Measurements from ENCODE around the gene WIPI1. TPM values are rescaled to one million over a fixed set of nuclear protein-coding genes. Genes with fewer than 3 reads are reported as not detected.

The WIPI1 gene
- polyA plus RNA-seq, 3 donors: 28.4 to 36.2 (median 29.2) TPM

DNA sequence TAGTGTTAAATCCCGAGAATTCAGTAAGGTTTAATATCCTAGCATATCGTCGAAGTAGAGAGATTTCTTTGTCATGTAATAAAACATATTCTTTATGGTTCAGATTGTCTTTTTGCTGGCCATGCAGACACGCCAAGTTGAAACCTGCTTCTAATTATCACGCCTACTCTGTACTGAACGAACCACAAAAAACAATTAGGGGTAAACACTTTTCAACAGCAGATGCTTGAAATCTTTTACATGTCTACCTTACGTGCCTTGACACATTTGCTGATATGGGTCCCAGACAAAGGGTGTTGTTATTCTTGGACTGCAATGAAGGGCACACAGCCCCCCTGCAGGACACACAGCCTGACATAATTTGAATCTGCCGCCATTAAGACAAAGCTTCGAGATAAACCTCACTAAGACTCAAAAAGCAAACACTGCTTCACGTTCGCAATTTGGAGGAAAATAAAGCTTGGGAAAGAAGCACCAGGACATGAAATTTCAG is 13.3 kb downstream of the WIPI1 start:
- DNase-seq: no peak

DNA sequence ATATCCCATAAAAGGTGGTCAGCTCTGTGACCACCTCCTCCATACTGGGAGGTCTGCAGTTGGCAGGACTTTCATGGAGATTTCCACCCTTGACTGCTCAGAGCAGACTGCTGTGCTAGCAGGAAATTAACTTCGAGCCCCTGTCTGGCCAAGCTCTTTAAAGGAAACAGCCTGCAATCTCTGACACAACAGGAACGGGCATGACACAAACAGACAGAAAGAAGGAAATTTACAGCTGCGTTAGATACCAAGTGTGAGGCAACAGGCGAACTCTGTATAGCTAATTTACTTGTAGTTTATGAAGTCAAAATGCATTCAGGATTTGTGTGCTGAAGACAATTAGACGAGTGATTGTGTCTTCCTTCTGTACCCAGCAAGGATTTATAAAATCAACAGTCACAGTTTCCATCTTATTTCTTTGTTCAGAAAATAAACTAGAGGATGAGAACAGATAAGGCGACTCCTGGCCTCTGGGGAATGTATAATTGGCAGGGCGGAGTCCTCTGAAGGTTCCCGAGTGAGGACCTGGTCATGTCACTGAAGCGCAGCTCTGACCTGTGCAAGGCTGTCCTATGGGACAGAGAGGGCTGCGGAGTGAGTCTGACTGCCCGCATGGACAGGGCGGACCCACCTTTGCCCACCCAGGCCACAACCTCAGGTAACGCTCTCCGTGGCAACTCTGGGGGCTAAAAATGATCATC is 16.1 kb downstream of the WIPI1 start:
- DNase-seq: peak; percentile 42

DNA sequence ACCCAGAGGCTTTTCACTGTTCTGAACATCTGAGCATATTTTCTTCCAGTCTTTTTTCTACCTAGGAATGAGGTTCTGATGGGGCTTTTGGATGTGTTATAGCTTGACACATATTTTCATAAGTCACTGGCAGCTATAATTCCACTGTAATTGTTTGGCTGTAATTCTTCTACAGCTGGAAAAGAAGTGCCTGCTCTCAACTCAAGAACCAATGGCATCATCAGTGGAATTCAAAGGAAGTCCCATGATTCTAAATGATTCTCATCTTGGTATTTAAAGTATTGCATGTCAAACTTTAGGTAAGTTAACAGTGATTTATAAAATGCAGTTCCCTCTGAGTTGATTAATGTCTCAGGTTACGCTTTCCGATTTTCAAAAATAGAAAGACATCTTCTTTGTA is 16.8 kb downstream of the WIPI1 start:
- DNase-seq: no peak

DNA sequence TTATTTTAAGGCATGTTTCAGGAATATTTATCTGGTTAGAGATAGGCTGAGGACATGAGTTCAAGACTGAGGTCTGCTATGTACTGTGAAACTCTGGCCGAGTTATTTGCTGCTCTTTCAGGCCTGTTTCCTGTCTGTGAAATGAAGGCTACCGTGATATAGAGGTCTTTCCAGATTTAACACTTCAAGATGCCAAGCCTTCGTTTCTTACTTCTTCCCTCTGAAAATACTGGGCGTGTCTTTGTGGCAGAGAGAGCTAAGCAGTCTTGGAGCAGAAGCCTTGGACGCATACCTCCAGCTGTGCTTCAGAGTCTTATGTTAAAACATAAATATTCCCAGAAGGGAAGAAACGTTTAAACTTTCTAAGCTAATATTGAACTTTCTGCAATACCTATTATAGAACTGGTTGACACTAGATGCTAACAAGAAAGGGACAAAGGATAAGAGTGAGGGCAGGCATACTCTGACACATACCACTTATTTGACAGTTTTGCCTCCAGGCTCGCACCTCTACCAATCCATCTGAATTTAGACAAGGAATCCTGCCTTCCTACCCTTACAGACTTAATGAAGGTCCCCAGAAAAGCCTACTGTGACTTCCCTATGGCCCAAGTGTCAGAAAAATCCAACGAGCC is 17.5 kb downstream of the WIPI1 start:
- no peak for DNase-seq

DNA sequence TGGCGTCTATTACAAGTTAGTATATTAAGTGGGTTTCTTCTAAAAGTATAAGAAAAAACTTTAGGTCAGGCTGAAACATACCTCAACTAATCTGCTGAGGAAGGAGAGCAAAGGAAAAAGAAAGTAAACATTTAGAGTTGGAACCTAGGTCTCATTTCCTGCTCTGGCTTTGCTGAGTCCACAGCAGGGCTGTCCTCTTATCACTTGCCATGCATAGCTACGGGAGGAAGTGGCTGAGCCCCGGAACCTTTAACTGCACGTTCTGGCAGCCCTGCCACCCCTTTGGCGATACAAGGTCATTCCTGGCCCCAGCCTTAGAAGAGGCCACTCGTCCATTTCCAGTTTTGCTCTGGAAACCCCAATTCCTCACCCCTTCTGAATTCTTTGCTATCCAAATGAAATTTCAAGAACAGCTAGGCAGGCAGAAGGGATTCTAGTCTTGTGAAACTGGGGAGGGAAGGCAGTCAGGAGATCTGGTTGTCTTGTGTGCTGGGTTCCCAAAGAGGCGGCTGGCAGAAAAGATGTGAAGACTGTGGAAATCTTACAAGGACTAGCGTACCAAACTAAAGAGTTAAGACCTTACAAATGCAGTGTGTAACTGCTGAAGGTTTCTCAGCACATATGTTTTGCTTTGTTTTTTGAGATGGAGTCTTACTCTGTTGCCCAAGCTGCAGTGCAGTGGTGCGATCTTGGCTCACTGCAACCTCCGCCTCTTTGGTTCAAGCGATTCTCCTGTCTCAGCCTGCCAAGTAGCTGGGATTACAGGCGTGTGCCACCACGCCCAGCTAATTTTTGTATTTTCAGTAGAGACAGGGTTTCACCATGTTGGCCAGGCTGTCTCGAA is 19.1 kb downstream of the WIPI1 start:
- no peak for DNase-seq

DNA sequence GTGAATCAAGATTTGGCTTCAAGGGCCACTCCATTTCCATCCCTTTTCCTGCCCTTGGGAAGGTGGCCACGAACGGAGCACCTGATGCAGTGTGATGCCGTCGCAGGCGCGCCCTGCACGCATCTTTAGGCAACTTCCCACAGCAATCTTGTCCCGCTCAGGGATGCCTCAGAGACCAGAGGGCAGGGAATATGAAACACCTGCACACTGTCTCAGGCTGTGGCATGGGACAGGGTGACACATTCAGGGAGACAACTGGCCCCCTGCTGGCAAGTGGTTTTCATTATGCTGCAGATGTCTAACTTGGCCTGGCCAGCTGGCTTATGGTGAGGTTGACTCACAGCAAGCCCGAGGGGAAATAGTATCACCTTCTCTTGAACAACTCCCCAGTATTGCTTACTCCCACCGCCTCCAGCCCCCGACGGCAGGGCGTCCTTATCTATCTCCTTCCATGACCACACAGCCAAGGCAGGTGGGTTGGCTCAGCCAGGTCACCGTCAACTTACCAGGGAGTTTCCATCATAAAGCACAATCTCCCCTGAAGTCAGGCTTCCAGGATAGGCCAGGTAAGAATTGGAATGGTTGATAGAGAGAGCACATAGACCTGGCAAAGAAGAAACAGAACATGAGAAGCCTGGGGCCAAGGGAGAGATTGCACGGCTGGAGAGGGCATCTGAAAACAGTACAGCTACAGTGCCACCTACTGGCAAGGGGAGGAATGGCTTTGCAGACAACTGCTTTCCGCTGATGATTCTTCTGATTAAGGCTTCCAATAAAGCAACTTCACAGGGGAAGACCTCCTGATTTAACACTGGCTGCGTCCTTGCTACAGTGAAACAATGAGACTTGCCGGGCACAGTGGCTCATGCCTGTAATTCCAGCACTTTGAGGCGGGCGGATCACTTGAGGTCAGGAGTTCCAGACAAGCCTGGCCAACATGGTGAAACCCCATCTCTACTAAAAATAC is 21.1 kb downstream of the WIPI1 start:
- DNase-seq: peak; percentile 72

DNA sequence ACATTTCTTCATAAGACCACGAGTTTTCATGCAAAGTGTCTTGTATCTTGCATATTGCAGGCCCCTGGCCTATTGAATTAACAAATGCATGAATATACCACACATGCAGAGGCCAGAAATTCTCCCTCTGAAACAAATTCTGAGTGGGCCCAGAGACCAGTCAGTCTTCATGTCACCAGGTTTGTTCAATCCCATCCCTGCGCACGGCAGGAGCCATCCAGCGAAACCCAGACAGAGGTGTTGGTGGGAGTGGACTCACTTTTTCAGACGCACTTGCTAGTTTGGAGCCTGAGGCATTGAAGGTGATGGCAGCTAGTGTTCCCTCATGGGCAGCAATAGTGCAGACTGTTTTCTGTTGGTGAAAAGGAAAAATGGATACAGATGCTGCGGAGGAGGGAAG is 21.9 kb downstream of the WIPI1 start:
- no peak for DNase-seq

DNA sequence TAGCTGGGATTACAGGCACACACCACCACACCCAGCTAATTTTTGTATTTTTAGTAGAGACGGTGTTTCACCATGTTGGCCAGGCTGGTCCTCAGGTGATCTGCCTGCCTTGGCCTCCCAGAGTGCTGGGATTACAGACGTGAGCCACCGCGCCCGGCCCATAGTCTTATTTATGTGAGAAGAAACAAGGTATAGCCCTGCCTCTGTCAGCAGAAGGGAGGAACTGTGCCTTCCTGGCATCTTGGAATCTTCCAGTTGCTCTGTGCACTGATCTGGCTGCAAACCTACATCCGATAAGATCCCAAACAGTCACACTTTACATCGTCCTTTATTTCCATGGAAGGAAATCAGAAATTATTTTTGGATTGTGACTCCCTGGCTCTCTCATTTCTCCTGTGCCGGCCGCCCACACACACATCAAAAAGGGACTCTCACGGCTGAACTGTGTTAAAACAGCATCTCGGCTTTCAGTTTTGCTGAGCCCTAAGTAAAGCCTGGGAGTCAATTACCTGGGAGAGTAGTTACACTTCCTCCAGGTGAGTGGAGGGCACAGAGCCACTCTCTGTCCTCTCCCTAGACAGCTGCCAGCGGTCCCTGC is 23.3 kb downstream of the WIPI1 start:
- no peak for DNase-seq

DNA sequence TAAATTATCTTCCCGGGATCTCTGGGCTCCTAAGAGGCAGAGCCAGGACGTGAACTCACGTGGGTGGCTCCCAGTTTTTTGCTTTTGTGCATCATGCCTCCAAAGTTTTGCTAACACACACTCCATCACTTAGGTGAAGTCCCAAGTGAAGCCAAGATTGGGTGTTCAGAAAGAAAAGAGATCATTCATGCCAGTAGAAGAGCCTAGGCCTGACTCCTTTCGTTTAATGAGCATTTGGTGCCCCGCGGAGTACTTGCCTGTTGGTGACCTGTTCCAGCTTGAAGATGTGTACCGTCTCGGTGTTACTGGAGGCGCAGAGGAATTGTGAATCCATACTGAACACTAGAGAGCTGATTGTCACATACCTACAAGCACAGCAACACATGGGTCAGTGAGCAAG is 24.1 kb downstream of the WIPI1 start:
- DNase-seq: no peak

DNA sequence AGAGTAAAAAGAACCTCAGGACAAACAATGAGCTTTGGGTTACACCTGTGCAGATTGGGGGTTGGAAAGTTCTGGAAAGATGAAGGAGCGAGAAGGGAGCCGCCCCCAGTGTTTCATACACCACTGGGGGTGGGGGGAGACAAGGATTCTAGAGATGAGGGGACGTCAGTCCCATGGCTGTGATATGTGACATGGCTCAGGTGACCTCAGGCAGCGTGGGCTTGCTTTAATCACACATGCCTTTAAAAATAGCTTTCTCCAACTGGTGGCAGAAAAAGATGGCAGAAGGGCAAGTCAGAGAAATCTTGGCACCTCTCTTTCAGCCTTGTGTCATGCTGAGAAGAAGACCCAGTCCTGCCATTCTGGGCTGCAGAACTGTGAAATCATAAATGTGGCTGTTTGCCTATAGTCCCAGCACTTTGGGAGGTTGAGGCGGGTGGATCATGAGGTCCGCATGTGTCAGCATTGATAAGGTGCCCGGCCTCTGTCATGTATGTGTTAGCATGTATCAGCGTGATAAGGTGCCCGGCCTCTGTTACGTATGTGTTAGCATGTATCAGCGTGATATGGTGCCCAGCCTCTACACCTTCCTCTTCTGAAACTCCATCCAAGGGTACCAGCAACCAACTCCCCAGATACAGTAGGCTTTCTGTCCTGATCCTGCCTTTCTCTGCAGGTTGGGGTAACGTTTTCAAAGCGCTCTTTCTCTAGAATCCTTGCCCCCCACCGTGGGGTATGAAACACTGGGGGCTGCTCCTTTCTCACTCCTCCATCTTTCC is 25.0 kb downstream of the WIPI1 start:
- DNase-seq: no peak

DNA sequence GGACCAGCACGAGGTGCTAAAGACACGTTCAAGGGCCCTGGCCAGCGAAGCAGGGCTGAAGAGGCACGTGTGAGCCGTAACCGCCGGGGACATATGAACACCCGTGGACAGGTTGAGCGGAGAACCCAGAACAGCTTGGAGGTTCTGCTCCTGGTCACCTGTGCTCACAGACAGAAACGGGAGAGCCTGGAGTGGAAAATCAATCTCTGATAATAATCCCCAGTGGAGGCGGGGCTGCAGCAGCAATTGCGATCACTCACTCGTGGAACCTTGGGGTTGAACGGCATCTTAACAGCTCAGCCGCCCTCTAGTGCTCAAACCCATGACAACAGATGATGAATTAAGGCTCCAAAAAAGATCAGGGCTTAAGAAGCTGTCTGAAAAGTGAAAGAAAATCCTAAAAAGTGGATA is 25.6 kb downstream of the WIPI1 start:
- peak; percentile 48 for DNase-seq

DNA sequence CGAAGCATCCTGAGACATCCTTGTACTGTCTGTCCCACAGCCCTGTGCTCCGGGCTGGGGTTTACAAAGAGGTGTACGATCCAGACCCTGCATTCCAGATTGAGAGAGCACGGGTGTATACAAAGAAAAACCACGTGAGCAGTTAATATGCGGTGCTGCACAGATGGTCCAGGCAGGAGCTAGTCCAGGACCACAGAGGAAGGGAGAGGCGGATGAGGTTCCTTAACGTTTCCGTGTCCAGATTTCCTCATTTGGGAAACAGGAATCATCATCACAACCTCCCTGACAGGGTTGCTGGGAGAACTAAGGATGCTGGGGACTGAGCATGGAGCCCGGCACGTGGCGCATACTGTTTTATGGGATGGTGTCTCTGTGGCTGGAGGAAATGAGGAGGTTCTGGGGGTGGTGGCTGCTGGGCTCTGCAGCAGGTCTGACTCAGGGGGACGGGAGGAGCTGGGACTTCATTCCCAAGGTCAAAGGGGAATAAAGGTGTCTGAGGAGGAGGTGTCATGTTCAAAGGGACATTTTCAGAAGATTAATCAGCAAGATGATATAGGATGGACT is 26.2 kb downstream of the WIPI1 start:
- DNase-seq: no peak

DNA sequence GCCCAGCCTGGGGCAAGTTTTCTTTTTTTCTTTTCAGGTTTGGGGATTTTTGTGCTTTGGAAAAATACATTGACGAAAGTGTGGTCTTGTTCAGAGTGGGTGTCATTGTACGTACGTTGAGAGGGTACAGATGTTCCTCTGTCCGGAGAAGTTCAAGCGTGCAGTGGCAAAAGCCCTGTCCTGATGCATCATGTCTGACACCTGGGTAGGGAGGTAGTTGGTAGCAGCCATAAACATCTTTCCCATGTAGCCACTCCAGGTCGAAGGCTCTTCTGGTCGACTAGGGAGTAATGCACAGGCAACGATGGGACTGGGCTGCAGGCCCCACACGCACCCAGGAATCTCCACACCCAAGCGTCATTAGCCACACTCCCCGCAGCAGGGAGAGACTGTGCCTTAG is 27.4 kb downstream of the WIPI1 start:
- DNase-seq: no peak

DNA sequence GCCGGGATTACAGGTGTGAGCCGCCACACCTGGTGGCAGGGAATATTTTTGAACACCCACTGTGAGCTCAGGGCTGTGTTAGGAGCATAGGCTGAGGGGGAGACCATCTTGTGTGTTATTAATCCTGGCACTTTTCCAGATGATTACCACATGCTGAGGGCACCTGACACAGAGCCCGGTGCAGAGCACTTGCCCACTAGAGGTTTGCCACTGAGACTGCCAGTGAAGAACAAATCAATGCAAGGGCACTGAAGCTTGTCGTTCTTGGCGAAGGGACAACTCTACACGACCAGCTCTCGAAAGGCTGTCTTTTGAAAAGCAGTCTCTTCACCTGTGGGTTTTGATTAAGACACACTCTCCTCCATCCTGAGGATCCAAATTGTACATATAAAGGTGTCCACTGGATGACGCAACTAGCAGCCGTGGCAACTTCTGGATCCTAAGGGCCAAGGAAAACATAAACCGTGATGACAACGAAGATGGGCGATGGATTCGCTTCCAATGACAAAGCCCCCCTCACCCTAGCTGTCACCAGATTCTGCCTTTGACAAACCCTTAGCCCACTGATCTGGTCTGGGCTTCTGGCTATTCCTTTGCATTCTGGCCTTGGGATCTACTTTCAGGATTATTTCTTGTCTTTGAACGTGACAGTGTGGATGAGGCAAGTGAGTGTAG is 28.7 kb downstream of the WIPI1 start:
- no peak for DNase-seq

DNA sequence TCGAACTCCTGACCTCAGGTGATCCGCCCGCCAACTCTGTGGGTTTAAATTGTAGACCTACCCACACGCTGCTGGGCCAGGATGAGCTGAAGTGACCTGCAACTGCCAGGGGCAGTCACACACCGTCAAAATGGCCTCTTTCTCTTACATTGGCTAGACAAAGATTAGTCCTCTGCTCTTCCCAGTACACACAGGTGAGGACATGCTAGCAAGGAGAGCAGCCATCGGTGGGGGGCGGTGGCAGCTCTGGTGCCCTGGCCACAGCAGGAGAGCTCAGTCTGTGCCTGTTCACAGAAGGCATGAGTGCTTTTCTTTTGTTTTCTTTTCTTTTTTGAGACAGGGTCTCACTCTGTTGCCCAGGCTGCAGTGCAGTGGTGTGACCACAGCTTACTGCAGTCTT is 29.7 kb downstream of the WIPI1 start:
- no peak for DNase-seq

DNA sequence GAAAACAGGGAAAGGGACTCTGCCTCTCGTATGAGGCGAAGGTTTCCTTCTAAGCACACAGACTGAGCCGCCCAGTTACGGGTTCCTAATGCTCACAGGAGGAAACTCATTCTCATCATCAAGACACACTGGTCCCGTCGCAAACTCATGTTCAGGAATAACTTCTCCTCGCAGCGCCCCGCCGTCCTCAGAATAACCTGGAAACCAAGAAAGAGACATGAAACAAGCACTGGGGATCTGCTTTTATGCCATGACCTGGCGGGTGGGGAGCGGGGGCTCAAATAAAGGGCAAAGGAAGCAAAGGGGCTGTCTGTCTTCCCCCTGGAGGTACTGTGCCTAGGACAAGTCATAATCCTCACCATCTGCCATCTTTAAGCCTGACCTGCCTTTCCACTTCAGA is 31.3 kb downstream of the WIPI1 start:
- no peak for DNase-seq

DNA sequence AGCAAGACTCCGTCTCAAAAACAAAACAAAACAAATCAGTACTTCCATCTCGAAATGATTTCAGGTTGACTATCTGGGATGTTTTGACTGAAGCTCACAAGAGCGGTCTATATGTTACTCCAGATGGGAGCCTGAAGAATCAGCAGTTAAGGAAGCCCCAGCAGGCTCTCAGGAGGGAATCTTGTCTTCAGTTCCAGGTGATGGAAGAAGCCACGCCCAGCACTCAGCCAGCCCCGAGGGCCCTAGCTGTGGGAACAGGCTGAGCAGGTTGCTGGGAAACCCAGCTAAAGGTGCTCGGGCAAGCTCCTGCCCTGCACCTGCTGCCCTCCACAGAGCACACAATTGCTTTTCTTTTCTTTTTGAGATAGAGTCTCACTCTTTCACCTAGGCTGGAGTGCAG is 32.4 kb downstream of the WIPI1 start:
- no peak for DNase-seq

DNA sequence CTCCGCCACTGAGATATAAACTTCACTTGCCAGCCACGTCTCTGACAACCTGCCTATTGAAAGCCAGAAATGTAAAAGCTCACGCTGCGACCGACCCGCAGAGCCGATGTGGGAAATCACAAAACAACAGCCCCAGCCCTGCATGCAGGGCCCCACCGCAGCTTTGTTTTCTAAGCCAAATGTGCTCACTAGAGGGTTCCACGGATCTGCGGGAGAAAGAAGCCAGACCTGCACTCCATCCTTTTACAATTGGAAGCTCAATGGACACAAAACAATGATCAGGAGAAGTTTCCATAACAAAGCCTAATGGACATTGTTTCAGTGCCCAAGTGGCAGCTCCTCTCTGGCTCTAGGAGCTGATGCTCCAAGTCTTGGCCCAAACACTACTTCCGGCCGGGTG is 33.1 kb downstream of the WIPI1 start:
- DNase-seq: no peak

DNA sequence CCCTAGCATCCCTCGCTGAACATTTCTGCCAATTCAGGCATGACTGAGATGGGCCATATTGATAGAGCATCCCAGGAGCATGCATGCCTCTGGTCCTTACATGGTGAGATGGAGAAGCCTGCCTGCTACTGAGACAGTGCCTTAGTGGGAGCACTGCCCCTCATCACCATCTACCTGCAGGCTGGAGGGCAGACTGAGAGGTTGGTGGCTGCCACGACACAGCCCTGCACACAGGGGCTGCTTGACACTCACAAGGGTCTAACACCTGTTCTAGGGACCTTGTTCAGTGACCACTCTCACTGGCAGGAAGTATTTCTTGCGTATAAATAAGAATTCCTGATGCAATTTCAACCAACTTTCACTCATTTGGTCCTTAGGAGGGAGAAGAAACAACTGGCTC is 34.0 kb downstream of the WIPI1 start:
- DNase-seq: no peak
